K562 (cell line): ENCODE data around the gene FLOT2. TPM values are rescaled to one million over a fixed set of nuclear protein-coding genes. Genes with fewer than 3 reads are reported as not detected.
A peak's percentile ranks its signal among the peaks of the same experiment; 100 is the strongest.

Experiments used
- ATF3 ChIP-seq, 2 experiments: fragments of 450-650 bp in 1 of 2; sonication (generic) in 1 of 2; formaldehyde crosslinking in 1 of 2; IDR thresholded peaks in 1 of 2; conservative IDR thresholded peaks in 1 of 2; 2 replicates each; pipeline versions ENCODE4 v1.6.1 to v1.8.1; 2016 to 2023; ENCODE audit warnings: mild to moderate bottlenecking in 2 of 2, moderate library complexity in 2 of 2, inconsistent platforms in 1 of 2, missing genetic modification reagents in 1 of 2
- BRD4 ChIP-seq: fragments of 200-600 bp; sonication (generic); IDR thresholded peaks from 2 replicates; pipeline ENCODE4 v1.6.1; 2017; ENCODE audit warnings: inconsistent platforms
- COPS2 ChIP-seq: fragments of 450-650 bp; conservative IDR thresholded peaks from 2 replicates; pipeline ENCODE4 v1.6.1; 2016; ENCODE audit warnings: mild to moderate bottlenecking, moderate library complexity
- CREB5 ChIP-seq: fragments of 250-450 bp; sonication (Bioruptor Pico); IDR thresholded peaks from 2 replicates; pipeline ENCODE4 v1.5.0; 2020; ENCODE audit warnings: mild to moderate bottlenecking
- DACH1 ChIP-seq: fragments of 450-650 bp; IDR thresholded peaks from 2 replicates; pipeline ENCODE4 v1.6.1; 2018; ENCODE audit not compliant: partially characterized antibody
- FIP1L1 ChIP-seq: fragments of 200-400 bp; formaldehyde crosslinking; IDR thresholded peaks from 2 replicates; pipeline ENCODE4 v1.6.1; 2018; ENCODE audit warnings: mild to moderate bottlenecking, low read depth, low read length; ENCODE audit not compliant: poor library complexity, severe bottlenecking
- HDAC3 ChIP-seq: fragments of 450-650 bp; IDR thresholded peaks from 2 replicates; pipeline ENCODE4 v1.6.1; 2018; ENCODE audit warnings: borderline replicate concordance, mild to moderate bottlenecking, moderate library complexity; ENCODE audit not compliant: partially characterized antibody
- HINFP ChIP-seq: fragments of 450-650 bp; conservative IDR thresholded peaks from 2 replicates; pipeline ENCODE4 v1.6.1; 2016; ENCODE audit warnings: missing genetic modification characterization, low read depth, mild to moderate bottlenecking, control low read depth, missing compliant biosample characterization
- HLTF ChIP-seq: fragments of 450-650 bp; IDR thresholded peaks from 2 replicates; pipeline ENCODE4 v1.6.1; 2016
- MITF ChIP-seq: IDR thresholded peaks from 2 replicates; pipeline ENCODE4 v1.6.1; 2014; ENCODE audit warnings: antibody characterized with exemption
- PHTF2 ChIP-seq: fragments of 250-450 bp; sonication (Bioruptor Pico); IDR thresholded peaks from 2 replicates; pipeline ENCODE4 v1.5.0; 2021; ENCODE audit warnings: mild to moderate bottlenecking
- PYGO2 ChIP-seq: fragments of 450-650 bp; IDR thresholded peaks from 2 replicates; pipeline ENCODE4 v1.6.1; 2016; ENCODE audit warnings: mild to moderate bottlenecking, missing genetic modification characterization, moderate library complexity, missing compliant biosample characterization
- SFPQ ChIP-seq: fragments of 200-400 bp; formaldehyde crosslinking; IDR thresholded peaks from 2 replicates; pipeline ENCODE4 v1.6.1; 2017; ENCODE audit warnings: mild to moderate bottlenecking, low read depth, low read length, moderate library complexity
- SIX5 ChIP-seq, 2 experiments: IDR thresholded peaks; 2 replicates each; pipeline ENCODE4 v1.6.1; 2011; ENCODE audit warnings: low read length in 2 of 2, borderline replicate concordance in 1 of 2, low read depth in 1 of 2, mild to moderate bottlenecking in 1 of 2, moderate library complexity in 1 of 2; ENCODE audit not compliant: insufficient read depth in 1 of 2
- STAG1 ChIP-seq: sonication (generic); formaldehyde crosslinking; IDR thresholded peaks from 2 replicates; pipeline ENCODE4 v1.5.0; 2020; ENCODE audit warnings: missing genetic modification reagents, borderline replicate concordance
- ZNF174 ChIP-seq: fragments of 250-450 bp; sonication (Bioruptor Pico); IDR thresholded peaks from 2 replicates; pipeline ENCODE4 v1.4.0; 2020; ENCODE audit warnings: mild to moderate bottlenecking
- ZNF512 ChIP-seq: IDR thresholded peaks from 2 replicates; pipeline ENCODE4 v1.6.1; 2016; ENCODE audit warnings: missing genetic modification characterization, missing compliant biosample characterization
- polyA plus RNA-seq, 8 experiments: library from polyadenylated mRNA; depleted of rRNA in 4 of 8; stranded (reverse) in 5 of 8; unstranded in 3 of 8; fragments of >200 nt; fragmentation: Nextera tagmentation in 2 of 8; fragmentation: Illumina TruSeq in 1 of 8; extraction: Ambion mirVana in 2 of 8; extraction: Trizol in 1 of 8; gene quantifications; 2 replicates each; pipeline versions ENCODE4 v1.2.1 to v1.2.3, GENCODE V29; 2011 to 2014; ENCODE audit warnings: inconsistent platforms in 1 of 8, missing spikeins in 1 of 8
- total RNA-seq, 7 experiments: library from RNA; depleted of rRNA in 6 of 7; stranded (reverse); fragments of >200 nt in 6 of 7; fragmentation: Illumina TruSeq in 2 of 7; extraction: Trizol in 2 of 7; gene quantifications; 2 replicates each; pipeline versions ENCODE4 v1.2.1 to v1.2.3, GENCODE V29; 2011 to 2021; ENCODE audit warnings: low replicate concordance in 1 of 7

Gene FLOT2
- total and polyA plus RNA-seq, 9 of the 15 experiments (the other 6 are each of a cell fraction or from before 2014, with no cell fraction given), result 17.5 to 138 (median 41.7) TPM

GRCh38 chr17:28861393-28862203 is 35.9 kb downstream of the FLOT2 start (continued):
- TF ChIP-seq HINFP (tag) (no peak), ATF3 (IDR thresholded peaks at IDR 0.05) (no peak), ATF3 (CRISPR knock-in tag; conservative IDR thresholded peaks at IDR 0.05) (no peak), STAG1 (CRISPR knock-in tag) (no peak), HDAC3 (no peak), PYGO2 (no peak), SIX5 (IDR thresholded peaks at IDR 0.05; ENCODE audit: borderline replicate concordance in 1 of 2, insufficient read depth in 1 of 2, low read depth in 1 of 2, low read length in 2 of 2) (no peak), ZNF174 (no peak), DACH1 (no peak), HLTF (peak; percentile 9; the same call in 1 of the 2 replicates), ZNF512 (tag) (no peak), BRD4 (no peak), PHTF2 (CRISPR knock-in tag) (no peak), SFPQ (no peak), CREB5 (CRISPR knock-in tag) (no peak), COPS2 (no peak), MITF (no peak), FIP1L1 (no peak)
